ENCODE data around the gene VAMP3. TPM values are rescaled to one million over a fixed set of nuclear protein-coding genes. Genes with fewer than 3 reads are reported as not detected.
"Not testable (repeated sequence)": the region's sequence is repeated elsewhere in the genome, so short reads cannot be mapped to it uniquely, and the experiment has no call there.

VAMP3 gene
- total RNA-seq, 1 donor from 2014 or later: 28.9 TPM

DNA sequence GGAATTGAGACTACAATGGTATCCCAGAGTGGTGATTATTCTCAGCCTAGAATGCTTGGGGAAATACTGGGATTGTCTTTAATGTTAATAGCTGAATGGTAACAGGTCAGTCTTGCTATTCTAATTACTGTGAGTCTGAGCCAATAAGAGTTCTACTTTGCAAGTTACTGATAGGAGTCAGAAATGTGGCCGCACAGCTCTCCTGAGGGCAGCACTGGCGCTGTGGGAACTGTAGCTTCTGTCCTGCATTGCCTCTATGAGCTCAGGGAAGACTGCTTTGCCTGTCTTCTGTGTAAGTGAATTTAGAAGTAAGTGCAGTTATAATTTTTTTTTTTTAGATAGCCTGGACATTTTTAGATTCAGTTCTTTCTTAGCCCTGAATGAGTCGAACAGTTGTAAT lies 10.0 kb upstream of the VAMP3 start:
- DNase-seq (ENCODE audit: low spot score in 2 of 2) (no peak), FAIRE-seq (no peak)

DNA sequence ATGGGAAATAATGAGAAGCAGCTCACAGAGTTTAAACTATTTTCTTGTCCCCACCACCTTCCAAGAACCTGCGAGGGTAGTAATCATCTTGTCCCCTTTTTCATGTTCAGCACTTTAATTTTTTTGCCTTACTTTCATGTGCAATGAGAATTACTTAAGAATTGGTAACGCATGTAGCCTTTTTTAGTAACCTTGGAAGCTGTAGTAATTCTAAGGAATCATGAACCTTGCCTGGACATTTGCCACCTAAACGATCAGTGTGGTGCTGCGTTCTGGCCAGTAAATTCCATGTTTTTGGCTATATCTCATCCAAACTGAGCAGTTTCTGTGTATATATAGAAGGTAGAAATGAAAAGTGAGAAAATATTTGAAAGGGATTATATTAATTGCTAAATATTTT lies 3.9 kb upstream of the VAMP3 start:
- no peak for DNase-seq (ENCODE audit: low spot score in 2 of 2)
- FAIRE-seq: no peak

DNA sequence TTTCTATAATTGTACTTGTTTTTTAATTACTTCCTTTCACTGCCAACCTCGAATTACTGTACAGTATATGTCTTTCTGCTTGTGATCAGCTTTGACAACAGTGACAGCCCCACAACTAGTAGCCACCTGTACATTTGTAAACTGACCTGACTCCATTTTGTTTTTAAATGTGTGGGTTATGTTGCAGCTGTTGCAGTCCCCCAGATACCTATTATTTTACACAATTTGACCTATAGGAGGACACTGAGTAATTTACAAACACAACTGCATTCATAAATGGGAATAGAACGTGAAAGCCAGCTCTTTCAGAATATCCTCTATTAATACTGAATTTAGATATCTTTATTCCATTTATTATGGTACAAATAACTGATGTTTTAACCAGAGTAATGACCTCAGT lies 2.5 kb upstream of the VAMP3 start:
- FAIRE-seq: no peak

DNA sequence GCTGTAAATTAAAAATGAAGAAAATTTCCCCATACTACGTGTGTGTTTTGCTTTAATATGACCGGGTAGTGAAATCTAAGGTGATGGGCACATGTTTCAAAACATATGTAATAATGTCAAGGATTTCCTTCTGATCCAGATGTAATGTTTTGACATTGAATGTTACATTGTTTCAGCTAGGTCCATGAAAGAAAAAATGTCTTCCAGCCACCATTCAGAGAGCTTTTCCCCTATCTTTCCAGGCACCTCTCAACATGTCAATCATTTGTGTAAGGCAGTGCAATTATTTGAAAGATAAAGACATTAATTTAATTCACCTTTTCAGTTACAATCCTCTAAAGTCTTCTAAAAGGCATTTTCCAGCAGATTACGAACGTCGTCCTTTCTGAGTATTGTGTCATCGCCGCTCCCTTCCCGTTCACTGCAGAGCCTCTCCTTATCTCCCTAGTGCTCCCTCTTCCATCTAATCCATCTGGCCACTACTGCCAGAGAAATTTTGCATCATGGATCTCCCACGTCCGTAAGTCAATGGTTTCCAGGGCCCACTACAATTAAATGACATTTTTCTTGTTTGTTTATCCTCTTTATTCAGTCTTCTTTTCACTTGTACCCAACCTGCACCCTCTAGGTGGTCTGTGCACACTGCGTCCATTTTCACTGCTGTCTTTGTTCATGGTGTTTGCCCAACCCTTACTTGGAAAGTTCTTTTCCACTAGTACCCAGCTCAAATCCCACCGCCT lies 1.3 kb upstream of the VAMP3 start:
- no peak for DNase-seq (ENCODE audit: low spot score in 2 of 2)

More for the DNA sequence above, 2.5 kb upstream of the VAMP3 start:
- no peak for DNase-seq (ENCODE audit: low spot score in 2 of 2)

DNA sequence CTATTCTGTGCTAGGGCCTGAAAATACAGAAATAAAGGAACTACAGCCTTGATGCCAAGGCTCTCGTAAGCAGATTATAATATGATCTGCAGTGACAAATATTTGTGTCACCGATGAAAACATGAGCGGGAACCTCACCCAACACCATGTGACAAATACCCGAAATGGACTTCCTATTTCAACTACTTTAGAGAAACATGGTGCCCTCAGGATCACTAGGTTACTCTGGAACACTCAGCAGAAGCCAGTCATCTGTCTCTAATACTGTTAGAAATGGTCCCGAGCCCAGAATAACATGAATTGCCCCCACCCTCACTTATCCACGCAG lies 463 bp upstream of the VAMP3 start:
- FAIRE-seq: no peak

More for the DNA sequence above, 1.3 kb upstream of the VAMP3 start:
- no peak for FAIRE-seq

DNA sequence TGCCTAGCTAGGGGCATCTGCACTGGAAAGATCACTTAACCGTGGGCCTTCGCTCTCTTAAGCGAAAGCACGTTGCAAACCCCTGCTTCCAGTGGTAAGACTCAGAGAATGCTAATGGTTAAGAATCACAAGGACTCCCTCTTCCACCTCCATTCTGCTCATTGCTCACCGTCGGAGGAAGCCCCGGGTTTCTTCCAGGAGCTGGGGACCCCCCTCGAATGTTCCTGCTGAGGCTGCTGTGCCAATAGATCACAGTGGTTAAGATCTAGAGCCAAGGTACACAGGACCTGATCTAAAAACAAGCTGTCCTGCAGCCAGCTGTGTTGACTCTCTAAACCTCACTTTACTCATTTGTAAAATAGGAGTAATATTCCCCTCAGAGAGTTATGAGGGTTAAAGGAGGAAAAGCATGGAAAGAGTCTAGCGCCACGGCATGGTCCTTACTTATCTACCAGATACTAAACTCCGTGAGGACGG lies 765 bp downstream of the VAMP3 start:
- no peak for FAIRE-seq

More for the DNA sequence above, 463 bp upstream of the VAMP3 start:
- DNase-seq (ENCODE audit: low spot score in 2 of 2): peak in 1 of 2 donors; percentile 43

DNA sequence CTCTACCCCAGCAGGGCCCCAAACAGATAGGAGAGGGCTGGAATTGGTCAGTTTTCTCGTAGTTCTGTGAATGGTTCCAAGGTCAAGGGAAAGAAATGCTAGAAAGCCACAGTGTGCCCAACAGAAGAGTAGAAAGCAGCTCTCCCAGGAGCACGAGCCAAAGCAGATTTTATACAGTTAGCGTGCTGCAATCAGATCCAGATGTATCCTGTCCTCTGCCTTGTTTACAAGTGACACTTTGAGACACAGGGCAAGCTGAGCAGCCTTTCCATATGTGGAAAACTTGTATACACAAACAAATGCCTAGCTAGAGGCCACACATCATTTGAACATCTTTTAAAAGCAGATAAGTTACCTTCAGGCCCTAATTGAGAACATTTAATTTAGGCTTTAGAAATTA lies 6.5 kb downstream of the VAMP3 start:
- DNase-seq (ENCODE audit: low spot score in 2 of 2) (no peak), FAIRE-seq (no peak)

More for the DNA sequence above, 765 bp downstream of the VAMP3 start:
- DNase-seq (ENCODE audit: low spot score in 2 of 2): no peak

DNA sequence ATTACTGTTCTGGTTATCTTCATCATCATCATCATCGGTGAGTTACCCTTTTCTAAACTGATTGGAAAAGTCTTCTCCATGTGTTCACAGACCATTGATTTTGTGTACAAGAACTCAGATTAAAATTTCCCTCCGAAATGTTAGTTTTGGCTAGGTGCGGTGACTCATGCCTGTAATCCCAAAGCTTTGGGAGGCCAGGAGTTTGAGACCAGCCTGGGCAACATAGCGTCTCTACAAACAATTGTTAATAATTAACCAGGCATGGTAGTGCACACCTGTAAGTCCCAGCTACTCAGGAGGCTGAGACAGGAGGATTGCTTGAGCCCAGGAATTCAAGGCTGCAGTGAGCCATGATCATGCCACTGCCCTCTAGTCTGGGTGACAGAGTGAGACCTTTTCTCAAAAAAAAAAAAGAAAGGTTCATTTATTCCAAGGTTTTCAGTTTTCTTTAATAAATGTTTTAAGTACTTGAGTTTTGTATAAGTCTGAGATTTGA lies 7.1 kb downstream of the VAMP3 start:
- FAIRE-seq (no peak), DNase-seq (ENCODE audit: low spot score in 2 of 2) (no peak)

DNA sequence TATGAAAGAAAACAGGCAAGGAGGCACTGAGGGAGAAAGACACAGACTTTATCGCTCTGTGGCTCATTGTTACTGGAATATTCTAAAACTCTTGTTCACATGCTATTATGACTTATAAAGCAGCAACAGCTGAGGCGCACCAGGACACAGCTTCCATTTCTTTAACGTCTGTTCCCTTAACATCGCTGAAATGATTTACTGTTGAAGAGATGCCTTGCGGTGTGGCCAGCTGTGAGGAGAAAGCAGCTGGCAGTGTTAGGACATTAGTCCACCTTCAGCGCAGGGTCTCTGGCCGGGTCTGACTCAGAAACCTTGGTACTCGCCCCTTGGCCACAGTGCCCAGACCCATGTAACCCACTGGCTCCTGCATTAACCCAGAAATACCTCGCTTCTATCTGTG lies 9.9 kb downstream of the VAMP3 start:
- no peak for FAIRE-seq

DNA sequence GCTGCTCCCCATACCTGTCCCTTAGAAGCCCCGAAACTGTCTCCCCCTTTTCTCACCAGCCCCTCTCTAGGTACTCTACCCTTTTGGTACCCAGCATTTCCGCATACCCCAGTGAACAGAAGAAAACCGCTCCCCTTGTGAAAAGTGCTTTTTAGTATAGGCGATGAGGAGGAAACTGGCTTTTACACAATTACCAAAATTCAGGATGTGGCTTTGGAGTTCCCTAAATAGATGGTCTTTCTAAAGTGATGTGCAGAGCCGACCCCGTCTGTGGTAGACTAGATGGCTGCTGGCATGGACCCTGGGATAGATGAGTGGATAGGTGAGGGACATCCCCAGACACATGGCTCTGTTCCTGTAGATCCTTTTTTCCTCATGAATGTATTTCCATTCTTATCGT lies 10.4 kb downstream of the VAMP3 start:
- FAIRE-seq (no peak), DNase-seq (ENCODE audit: low spot score in 2 of 2) (no peak)

More for the DNA sequence above, 9.9 kb downstream of the VAMP3 start:
- DNase-seq (ENCODE audit: low spot score in 2 of 2): no peak

DNA sequence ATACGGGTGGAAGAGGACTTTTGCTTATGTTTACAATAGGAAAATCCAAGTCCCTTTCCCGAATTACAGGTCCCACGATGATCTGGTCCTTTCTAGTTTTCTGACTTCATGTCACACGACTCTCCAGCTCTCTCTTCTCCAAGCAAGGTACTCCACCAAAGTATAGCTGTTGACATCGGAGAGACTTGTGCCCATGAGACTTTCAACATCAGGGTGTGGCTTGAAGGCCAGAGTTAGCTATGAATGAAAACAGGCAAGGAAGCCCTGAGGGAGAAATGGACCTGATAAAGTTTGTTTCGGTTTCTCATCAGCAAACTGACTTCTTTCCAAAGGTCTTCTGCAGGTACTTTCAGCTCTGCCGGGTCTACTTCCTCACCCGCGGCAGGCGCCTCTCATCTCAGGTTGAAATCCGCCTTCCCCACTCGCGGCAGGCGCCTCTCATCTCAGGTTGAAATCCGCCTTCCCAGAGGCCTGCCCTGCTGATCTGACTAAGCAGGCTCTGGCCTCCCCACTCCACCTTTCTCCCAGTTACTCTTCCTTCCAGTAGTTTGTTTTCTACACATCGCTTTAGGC lies 10.9 kb downstream of the VAMP3 start:
- DNase-seq (ENCODE audit: low spot score in 2 of 2) (no peak), FAIRE-seq (no peak)

DNA sequence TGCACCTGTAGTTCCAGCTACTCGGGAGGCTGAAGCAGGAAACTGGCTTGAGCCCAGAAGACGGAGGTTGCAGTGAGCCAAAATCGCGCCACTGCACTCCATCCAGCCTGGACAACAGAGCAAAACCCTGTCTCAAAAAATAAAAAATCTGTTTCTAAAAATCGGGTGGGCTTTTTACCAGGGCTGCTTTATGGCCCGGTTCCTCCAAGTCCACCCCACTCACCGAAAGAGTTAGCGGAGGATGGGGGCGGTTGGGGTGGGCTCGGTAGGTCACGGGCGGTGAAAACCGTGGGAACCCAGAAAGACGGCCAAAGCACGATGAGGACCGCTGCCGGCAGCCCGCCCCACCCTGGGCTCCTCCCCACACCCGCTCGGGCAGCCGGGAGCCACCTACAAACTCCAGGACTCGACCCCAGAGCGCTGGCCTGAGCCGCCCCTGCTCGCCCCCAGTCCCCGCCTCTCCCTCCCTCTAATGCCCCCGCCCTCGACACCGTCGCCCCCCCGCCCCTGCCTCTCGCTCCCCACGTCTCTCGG lies 12.1 kb downstream of the VAMP3 start:
- FAIRE-seq (no peak), DNase-seq (ENCODE audit: low spot score in 2 of 2) (peak in 1 of 2 donors; percentile 76)

DNA sequence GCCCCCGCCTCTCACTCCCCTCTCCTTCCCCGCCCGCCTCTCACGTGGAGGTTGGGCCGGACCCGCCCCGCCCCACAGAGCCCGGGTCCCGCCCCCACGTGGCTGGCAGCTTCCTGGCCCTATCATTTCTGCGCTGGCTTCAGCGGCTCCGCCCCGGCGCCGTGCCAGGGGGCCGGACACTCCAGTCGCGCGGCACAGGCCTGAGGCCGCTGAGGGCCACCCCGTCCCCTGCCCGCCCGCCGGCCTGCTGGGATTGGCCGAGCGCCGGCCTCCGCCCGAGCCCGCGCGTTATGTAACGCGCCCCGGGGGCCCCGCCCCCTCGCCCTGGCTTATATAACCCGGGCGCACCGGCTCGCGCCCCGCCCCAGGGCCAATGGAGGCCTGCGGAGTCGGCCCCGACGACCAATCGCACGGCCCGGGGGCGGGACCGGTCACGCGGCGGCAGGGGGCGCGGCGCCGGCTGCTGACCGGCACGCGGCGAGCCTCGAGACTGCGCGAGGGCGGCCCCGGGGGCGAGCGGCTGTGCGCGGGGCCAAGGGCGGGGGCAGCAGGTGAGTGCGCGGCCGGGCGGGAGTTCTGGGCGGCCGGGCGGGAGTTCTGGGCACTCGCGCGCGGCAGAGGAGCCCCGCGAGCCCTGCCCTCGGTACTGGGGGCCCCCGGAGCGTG lies 12.9 kb downstream of the VAMP3 start, which contains the start of gene PER3:
PER3 (plus strand) TSS at position 466 of the 666 bp plus-strand sequence. CDS start 587 bp downstream, outside the sequence.
- FAIRE-seq: no peak
- DNase-seq (ENCODE audit: low spot score in 2 of 2): peak; percentile 98 to 99

DNA sequence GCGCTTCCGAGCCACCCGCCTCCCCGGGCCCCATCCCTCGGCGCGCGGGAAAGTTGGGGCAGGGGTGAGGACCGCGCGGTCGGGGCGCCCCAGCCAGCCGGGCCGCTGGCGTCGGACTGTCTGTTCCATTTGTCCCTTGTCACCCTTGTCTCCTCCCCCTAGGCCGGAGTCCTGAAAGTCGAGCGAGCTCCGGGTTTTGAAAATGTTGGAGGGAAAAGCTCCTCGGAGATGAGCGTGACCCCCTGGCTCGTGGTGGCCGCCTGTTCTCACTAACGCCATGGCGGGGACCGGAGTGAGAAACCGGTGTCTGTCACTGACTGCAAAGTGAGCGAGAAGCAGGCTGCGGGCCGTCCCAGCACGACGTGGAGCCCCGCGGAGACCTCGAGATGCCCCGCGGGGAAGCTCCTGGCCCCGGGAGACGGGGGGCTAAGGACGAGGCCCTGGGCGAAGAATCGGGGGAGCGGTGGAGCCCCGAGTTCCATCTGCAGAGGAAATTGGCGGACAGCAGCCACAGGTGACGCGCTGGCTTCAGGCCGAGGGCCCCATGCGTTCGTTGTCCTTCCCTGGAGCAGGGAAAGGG lies 13.5 kb downstream of the VAMP3 start:
- FAIRE-seq: no peak
- DNase-seq (ENCODE audit: low spot score in 2 of 2): no peak

DNA sequence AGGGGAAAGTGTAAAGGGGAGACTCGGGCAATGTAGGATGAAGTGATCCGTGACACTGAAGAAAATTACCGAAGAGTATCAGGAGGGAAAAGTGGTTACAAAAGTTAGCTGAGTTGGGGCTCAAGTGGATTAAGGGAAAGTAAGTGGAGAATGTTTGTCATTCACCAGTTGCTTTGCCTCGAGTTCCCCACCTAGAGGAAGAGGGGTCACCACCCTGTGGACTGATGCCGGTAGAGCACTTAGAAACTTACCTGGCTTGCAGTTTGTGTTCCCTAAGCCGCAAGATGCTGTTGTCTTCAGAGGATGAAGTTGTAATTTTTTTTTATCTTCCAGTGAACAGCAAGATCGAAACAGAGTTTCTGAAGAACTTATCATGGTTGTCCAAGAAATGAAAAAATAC lies 14.0 kb downstream of the VAMP3 start:
- DNase-seq (ENCODE audit: low spot score in 2 of 2) (no peak), FAIRE-seq (no peak)

DNA sequence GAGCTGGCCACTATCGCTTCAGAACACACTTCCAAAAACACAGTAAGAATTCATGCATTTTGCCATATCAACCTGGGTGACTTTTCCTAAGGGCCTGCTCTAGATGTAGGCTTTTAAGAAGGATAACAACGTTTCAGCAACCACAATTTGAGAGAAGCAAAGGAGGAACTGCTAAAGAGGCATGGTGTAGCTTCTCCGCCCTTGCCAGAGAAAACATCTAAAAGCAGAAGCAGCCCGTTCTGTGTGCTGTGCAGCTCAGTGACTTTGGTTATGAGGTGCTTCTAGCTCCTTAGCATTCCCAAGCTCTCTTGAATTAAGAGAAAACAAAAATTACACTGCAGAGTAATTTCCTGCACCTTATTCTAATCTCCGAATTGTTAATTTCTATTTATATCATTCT lies 15.7 kb downstream of the VAMP3 start:
- no peak for FAIRE-seq
- no peak for DNase-seq (ENCODE audit: low spot score in 2 of 2)

DNA sequence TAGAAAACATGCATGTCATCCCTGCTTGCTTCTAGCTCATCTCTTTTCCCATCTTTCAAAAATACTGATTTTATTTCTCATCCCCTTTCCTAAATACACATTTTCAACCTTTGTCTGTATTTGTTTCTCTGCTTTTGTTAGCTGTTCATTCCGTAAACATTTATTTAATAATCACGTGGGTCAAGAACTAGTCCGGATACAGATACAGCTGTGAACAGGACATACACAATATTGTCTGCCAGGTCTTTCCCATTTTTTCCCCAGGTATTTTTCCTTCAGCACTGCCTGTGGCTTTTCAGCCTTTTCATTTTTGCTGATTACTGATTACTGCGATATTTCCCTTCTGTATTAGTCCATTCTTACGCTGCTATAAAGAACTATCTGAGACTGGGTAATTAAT lies 18.7 kb downstream of the VAMP3 start:
- no peak for DNase-seq (ENCODE audit: low spot score in 2 of 2)
- no peak for FAIRE-seq

DNA sequence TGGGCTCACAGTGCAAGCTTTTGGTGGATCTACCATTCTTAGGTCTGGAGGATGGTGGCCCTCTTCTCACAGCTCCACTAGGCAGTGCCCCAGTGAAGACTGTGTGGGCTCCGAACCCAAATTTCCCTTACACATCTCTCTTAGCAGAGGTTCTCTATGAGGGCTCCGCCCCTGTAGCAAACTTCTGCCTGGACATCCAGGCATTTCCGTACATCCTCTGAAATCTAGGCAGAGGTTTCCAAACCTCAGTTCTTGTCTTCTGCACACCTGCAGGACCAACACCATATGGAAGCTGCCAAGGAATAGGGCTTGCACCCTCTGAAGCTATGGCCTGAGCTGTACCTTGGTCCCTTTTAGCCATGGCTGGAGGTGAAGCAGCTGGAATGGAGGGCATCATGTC lies 19.9 kb downstream of the VAMP3 start:
- not testable (repeated sequence) for FAIRE-seq; DNase-seq (ENCODE audit: low spot score in 2 of 2)

DNA sequence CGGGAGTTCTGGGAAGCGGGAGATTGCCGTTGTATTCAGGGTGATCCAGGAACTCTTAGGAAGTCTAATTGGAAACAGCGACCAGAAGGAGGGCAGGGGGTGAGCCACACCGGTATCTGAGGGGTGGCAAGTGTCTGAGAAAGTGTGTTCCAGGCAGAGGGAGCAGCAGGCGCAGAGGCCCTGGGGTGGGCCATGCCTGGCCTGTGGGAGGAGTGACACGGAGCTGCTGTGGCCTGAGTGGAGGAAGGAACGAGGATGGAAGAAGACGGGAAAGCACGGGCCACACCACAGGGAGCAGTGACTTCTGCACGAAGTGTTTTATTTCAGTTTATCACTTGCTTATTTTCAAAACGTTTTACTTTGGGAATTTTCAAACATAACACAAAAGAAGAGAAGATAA lies 24.3 kb downstream of the VAMP3 start:
- FAIRE-seq: no peak
- DNase-seq (ENCODE audit: low spot score in 2 of 2): no peak

DNA sequence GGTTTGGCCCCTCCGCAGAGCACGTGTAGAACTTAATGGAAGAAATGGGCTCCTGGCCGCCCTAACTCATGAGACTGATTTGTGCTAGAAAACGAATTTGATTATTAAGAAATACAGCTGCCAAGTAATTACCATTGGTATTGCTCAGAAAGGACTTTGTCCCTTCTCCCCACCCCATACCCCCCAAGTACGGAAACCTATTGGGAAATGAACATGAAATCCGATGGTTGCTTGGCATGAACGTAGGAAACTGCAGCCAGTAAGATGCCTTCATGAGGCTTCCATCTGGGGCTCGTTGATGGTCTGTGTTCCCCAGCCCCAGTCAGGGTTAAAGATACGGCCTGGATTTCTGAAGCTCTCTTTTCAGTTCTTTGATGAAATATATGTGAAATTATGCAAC lies 34.4 kb downstream of the VAMP3 start:
- FAIRE-seq (no peak), DNase-seq (ENCODE audit: low spot score in 2 of 2) (no peak)

Measured in frontal cortex (tissue), 4 donors.